ENCODE results near the gene EML4. TPM values are rescaled to one million over a fixed set of nuclear protein-coding genes. Genes with fewer than 3 reads are reported as not detected.
A peak's percentile ranks its signal among the peaks of the same experiment; 100 is the strongest.
"Not testable (repeated sequence)": the region's sequence is repeated elsewhere in the genome, so short reads cannot be mapped to it uniquely, and the experiment has no call there.

Gene EML4
- total RNA-seq, 2 donors from 2014 or later = 68.2 to 76.5 TPM

GRCh38 chr2:42168459-42169099 is 574 bp upstream of the EML4 start:
- intact Hi-C loops (cut with DNase I, micrococcal nuclease) = no loop called here
- DNase-seq (no peak), ATAC-seq (no peak)

DNA sequence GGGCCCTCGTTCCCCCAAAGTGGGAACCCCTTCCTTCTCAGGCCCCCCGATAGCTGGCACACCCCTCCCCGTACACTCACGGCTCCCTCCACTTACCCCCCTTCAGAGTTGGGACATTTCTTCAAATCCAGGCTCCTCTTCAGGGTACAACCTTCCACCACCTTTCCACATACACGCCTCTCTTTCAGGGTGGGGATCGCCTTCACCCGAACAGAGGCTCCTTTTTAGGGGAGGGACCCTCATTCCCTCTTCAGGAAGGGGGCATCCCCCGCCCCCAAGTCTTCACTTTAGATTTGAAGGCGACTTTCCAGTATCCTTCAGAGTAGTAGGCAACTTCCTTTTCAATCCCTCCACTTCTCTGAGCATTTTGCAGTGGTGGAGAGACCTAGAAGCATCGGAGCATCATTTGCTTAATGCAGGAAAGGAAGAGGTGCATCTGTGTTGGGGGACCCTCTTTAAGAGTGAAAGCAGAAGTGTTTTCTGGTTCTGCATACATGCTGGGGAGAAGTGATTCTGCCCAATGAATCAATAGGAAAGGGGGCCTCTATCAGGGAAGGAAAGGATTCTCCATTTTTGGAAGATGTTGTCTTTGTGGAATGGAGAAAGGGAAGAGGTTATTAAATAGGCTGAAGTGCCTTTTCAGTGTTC is 845 bp downstream of the EML4 start:
- no peak for DNase-seq
- intact Hi-C loops (cut with DNase I, micrococcal nuclease) = no loop called here
- ATAC-seq = peak; percentile 20

DNA sequence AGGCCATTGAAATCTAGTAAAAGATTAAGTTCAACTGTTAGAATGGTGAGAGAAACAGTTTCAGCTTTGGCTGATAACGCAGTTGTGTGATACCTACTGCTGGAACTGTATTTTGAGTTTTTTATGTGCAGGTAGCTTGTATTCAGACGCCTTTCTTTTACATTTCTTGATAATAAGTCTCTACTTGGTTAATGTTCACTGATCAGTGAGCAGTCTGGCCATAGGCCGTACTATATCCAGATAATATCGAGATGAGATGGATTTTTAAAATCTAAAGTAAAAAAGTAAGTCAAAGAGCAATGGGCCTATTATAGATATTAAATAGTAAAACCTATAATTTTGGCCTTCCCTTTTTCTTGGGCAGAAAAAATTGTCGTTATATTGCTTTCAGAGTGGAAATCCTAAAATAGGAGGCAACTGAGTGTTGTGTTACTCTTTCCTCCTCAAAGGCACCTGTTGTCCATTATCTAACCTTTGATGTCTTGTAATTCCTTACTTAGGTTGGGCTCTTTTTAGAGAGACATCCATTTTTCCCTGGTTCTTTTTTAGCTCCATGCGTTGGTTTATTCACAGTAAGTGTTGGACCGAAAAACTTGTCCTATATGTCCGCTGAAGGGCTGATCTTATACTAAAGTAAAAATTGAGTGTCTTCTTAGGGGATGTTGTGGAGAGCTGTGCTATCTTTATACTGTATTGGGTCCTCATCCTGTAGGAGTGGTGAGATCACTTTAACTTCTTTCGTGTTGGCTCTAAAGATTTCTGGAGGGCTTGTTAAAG is 1.7 kb downstream of the EML4 start:
- intact Hi-C loops (cut with DNase I, micrococcal nuclease) = no loop called here
- DNase-seq (no peak), ATAC-seq (no peak)

DNA sequence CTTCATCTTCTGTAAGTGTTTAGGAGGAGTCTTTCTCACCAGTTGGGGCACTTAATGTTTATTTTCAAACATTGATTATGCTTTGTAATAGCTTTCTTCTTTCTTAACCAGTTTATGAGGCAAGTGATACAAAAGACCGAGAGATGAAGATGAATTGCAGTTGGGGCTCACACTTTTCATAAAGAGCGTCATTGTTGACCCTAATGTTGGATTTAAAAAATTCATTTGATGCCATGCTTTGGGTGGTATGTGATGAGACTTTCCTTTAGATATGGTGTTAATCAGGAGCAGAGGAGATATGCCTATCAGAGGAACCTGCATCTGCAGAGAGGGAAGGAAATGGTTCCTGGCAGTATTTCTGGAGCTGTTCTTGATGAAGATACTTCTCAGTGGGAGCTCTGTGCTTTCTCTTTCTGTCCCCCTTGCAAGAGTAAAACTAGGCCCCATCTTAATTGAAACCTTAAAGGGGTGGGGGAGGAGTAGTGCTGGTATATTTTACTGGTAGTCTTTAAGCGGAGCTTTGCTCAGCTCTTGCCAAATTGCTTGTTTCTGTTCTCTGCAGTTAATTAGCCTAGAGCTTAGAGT is 2.3 kb downstream of the EML4 start:
- DNase-seq = no peak

DNA sequence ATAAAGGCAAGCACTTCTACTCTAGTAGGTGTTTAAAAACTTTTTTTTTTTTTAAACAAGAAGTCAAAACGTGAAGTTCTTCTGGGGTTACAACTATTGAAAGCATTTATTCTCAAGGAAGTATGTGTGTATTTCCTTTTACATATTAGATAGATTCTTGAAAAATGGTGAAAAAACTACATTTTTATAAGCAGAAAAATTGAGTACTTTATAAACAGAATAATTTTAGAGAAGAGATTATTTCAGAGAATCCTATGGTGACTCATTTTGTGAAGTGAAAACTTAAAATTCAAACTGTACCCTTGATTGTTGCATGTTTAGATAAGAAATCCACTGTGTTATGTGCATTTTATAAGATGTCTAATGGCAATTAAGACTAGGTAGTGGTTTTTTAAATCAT is 2.9 kb downstream of the EML4 start:
- DNase-seq (no peak), ATAC-seq (no peak)
- intact Hi-C loops (cut with DNase I, micrococcal nuclease) = no loop called here

More for the DNA sequence above, 2.3 kb downstream of the EML4 start:
- intact Hi-C loops (cut with DNase I, micrococcal nuclease) = no loop called here
- no peak for ATAC-seq

DNA sequence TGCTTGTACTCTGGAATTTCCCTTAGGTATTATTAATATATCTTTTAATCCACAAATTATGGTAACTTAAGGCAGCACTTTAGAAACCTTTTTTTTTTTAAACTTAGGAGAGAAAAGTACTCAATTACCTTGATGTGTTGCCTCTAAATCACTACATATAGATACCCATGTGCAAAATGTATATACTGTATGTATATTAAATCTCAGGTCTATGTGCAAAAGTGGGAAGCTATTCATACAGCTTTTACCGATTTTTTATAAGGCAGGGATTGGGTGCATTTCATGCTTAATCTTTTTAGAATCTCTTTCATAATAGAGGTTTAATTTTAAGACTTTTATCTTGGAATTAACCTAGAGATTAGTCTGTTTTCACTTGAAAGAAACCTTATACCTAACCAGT is 3.4 kb downstream of the EML4 start:
- intact Hi-C loops (cut with DNase I, micrococcal nuclease) = no loop called here
- DNase-seq (no peak), ATAC-seq (no peak)

DNA sequence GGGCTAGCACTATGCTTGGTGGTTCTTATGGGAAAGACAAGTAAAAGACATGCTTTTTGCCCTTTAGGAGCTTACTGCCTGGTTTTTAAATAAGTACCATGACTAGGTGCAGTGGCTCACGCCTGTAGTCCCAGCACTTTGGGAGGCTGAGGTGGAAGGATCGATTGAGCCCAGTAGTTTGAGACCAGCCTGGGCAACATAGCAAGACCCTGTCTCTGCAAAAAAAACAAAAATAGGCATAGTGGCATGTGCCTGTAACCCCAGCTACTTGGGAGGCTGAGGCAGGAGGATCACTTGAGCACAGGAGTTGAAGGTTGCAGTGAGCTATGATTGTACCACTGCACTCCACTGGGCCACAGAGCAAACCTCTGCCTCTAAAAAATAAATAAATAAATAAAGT is 4.3 kb downstream of the EML4 start:
- intact Hi-C loops (cut with DNase I, micrococcal nuclease); ATAC-seq; DNase-seq: not testable (repeated sequence)

DNA sequence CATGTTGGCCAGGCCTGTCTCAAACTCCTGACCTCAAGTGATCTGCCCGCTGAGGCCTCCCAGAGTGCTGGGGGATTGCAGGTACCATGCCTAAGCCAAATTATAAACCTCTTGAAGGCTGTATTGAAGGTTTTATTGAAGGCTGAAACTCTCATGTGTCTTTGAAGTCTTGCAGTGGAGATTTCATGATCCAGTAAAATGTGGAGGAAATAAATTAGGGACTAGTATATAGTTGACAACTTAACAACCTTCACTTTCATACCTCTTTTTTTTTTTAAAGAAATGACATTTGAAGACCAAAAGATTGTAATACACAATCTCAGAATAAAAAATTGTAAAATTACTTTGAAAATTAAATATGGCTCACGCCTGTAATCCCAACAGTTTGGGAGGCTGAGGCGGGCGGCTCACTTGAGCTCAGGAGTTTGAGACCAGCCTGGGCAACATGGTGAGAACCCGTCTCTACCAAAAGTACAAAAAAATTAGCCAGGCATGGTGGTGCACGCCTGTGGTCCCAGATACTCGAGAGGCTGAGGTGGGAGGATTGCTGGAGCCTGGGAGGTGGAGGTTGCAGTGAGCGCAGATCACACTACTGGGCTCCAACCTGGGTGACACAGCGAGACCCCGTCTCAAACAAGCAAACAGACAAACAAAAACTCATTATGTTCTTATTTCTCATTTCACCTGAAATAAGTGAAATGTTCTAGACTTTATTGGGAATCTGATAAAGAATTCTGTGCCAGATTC is 8.0 kb downstream of the EML4 start:
- intact Hi-C loops (cut with DNase I, micrococcal nuclease) = no loop called here
- no peak for ATAC-seq
- DNase-seq = no peak

DNA sequence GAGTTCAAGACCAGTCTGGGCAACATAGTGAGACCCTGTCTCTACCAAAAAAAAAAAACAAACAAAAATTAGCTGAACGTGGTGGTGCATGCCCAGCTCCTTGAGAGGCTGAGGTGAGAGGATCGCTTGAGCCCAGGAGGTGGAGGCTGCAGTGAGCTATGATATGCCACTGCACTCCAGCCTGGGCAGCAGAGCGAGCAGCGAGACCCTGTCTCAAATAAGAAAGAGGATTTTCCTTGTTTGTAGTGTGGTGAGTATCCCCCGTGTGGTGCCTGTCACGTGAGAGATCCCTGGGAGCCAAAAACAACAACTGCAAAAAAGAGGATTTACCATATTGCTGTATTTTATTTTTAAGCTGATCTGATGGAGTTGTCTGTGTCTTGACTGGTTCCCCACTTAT is 9.2 kb downstream of the EML4 start:
- DNase-seq = no peak
- intact Hi-C loops (cut with DNase I, micrococcal nuclease) = no loop called here
- no peak for ATAC-seq

GRCh38 chr2:42180300-42180699 is 11.1 kb downstream of the EML4 start:
- peak; percentile 43 for ATAC-seq
- no peak for DNase-seq
- intact Hi-C loops (cut with DNase I, micrococcal nuclease) = no loop called here

GRCh38 chr2:42182654-42183308 is 13.6 kb downstream of the EML4 start:
- intact Hi-C loops (cut with DNase I, micrococcal nuclease) = no loop called here
- ATAC-seq (no peak), DNase-seq (no peak)

GRCh38 chr2:42183775-42184174 is 14.6 kb downstream of the EML4 start:
- no peak for DNase-seq
- no peak for ATAC-seq
- intact Hi-C loops (cut with DNase I, micrococcal nuclease) = no loop called here

GRCh38 chr2:42184346-42184745 is 15.2 kb downstream of the EML4 start:
- intact Hi-C loops (cut with DNase I, micrococcal nuclease) = no loop called here
- no peak for ATAC-seq
- DNase-seq = no peak

DNA sequence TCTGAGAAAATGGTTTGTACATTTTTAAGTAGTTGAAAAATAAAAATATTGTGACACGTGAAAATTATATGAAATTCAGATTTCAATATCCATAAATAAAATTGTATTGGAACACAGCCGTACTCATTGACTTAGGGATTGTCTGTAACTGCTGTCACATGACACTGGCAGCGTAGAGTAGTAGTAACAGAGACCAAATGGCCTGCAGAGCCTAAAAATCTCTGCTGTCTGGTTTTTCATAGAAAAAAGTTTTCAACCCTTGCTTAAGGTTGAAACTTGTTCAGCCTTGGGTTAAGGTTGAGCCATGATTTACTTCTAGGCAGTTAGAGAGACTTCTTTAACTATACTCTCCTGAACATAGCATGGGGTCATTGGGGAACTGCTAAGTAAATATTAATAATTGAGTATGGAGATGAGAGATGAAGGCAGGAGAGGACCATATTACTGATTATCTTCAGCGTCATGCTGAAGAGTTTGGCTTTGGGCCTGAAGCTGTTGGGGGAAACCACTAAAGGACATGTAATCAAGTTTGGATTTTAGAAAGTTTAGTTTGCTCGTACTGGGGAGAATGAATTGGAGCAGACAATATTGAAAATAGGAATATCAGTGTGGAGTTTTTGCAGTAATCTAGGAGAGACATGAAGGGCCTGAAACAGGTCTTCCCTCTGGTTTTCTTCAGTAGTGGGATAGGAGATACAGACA is 16.2 kb downstream of the EML4 start:
- DNase-seq (no peak), ATAC-seq (no peak)
- intact Hi-C loops (cut with DNase I, micrococcal nuclease) = no loop called here

DNA sequence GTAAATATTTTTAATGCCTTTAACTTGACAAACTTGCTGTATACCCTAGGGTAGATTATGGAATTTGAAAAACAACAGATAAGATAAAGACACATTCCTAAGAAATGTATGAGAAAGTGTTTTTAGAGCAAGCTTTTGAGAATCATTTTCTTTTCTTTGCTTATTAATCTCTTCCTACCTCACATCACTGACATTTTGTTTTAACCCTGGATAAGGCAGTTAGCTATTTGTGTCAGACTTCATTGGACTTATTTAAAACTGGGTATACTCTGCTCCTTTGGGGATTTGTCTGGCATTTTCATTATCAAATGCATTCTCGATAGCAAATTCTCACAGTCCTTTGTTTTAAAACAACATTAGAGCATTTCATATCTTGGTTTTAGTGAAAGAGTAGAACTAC is 17.2 kb downstream of the EML4 start:
- DNase-seq (no peak), ATAC-seq (no peak)
- intact Hi-C loops (cut with DNase I, micrococcal nuclease) = no loop called here

GRCh38 chr2:42186945-42187632 is 17.9 kb downstream of the EML4 start:
- ATAC-seq = no peak
- no peak for DNase-seq
- intact Hi-C loops (cut with DNase I, micrococcal nuclease) = no loop called here

- DNase-seq (no peak), ATAC-seq (no peak)
- intact Hi-C loops (cut with DNase I, micrococcal nuclease) = no loop called here
Measured at GRCh38 chr2:42187886-42188285, 18.7 kb downstream of the EML4 start.

- no peak for ATAC-seq
- intact Hi-C loops (cut with DNase I, micrococcal nuclease) = no loop called here
- no peak for DNase-seq
Measured at GRCh38 chr2:42189235-42189566, 20.0 kb downstream of the EML4 start.

All from left colon (tissue), 2 donors.